ENCODE results near the gene CCZ1B.
"Not testable (repeated sequence)": the region's sequence is repeated elsewhere in the genome, so short reads cannot be mapped to it uniquely, and the experiment has no call there.

The CCZ1B gene

DNA sequence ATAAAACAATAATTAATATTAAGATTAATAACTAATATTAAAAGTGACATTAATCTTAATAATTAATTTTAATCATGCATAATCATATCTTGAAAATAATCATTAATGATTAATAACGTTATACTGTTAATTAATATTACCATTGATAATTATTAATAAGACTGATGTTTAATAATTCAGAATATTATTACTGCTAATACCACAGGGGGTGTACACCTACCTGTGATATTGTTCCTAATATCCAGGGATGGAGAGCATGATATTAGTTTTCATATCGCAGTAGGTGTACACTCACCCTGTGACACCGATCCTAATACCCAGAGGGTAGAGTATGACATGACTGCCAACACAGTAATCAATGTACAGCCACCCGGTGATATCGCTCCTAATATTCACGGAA, 23.1 kb upstream of the CCZ1B start:
- H3K4me3 ChIP-seq (ENCODE audit: low read length); H3K9ac ChIP-seq (ENCODE audit: low read length); H3K36me3 ChIP-seq (ENCODE audit: control insufficient read depth, insufficient read depth, low read length, severe bottlenecking); DNase-seq (ENCODE audit: low read depth); H3K27me3 ChIP-seq (replicated peaks; ENCODE audit: control insufficient read depth, insufficient read depth, low read length); H3K9me3 ChIP-seq (ENCODE audit: control insufficient read depth, low read length); H3K4me1 ChIP-seq (ENCODE audit: control insufficient read depth, insufficient read depth, low read length): not testable (repeated sequence)

DNA sequence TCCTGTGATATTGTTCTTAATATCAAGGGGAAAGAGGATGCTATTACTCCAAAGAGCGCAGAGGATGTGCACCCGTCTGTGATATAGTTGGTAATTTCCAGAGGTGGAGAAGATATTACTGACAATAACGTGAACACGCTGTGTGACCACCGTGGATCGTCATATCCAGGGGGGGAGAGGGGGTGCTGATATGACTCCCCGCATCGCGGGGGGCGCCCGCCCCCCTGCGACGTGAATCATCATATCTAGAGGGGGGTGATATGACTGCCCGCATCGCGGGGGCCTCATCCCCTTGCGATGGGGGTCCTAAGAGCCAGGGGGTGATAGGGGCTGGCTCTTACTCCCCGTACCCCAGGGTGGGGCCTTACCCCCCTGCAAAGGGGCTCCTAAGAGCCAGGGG, 21.7 kb upstream of the CCZ1B start:
- H3K36me3 ChIP-seq (ENCODE audit: control insufficient read depth, insufficient read depth, low read length, severe bottlenecking); DNase-seq (ENCODE audit: low read depth); H3K9ac ChIP-seq (ENCODE audit: low read length); H3K4me3 ChIP-seq (ENCODE audit: low read length); H3K4me1 ChIP-seq (ENCODE audit: control insufficient read depth, insufficient read depth, low read length); H3K9me3 ChIP-seq (ENCODE audit: control insufficient read depth, low read length); H3K27me3 ChIP-seq (replicated peaks; ENCODE audit: control insufficient read depth, insufficient read depth, low read length): not testable (repeated sequence)

DNA sequence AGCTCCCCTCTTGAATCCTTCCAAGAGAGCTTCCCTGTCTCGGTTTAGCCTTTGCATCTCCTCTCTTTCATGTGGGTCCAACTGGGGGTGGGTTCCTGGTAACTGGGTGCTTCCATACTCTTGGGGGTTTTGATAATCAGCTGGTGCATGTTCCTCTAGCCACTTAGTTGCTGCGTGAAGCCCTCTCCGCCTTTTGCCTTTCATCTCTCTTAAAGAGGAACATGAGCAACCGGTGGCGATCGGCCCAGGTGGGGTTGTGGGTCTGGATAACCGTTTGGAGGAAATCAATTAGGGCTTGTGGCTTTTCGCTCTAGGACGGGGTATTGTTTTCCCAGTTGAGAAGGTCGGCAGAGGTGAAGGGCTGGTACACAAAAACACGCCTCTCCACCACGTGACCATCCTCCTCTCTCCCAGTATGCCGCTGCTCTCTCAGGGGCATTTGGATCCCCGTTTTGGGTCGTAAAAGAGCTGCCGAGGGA, 19.9 kb upstream of the CCZ1B start:
- not testable (repeated sequence) for H3K4me1 ChIP-seq (ENCODE audit: control insufficient read depth, insufficient read depth, low read length); H3K9ac ChIP-seq (ENCODE audit: low read length); H3K36me3 ChIP-seq (ENCODE audit: control insufficient read depth, insufficient read depth, low read length, severe bottlenecking); H3K4me3 ChIP-seq (ENCODE audit: low read length); H3K27me3 ChIP-seq (replicated peaks; ENCODE audit: control insufficient read depth, insufficient read depth, low read length); H3K9me3 ChIP-seq (ENCODE audit: control insufficient read depth, low read length); DNase-seq (ENCODE audit: low read depth)

DNA sequence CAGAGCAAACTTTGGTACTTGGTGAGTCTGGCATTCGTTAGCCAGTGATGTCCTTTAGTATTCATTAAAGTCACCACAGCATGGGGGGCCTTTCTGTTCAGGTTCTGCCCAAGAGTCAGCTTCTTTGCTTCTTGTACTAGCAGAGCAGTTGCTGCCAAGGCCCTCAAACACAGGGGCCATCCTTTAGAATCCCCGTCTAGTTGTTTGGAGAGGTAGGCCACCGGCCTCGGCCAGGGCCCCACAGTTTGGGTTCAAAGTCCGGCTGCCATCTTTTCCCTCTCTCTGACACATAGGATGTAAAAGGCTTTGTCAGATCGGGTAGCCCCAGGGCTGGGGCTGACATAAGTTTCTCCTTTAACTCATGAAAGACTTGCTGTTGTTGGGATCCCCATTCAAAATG, 17.6 kb upstream of the CCZ1B start:
- H3K9me3 ChIP-seq (ENCODE audit: control insufficient read depth, low read length); H3K4me3 ChIP-seq (ENCODE audit: low read length); DNase-seq (ENCODE audit: low read depth); H3K4me1 ChIP-seq (ENCODE audit: control insufficient read depth, insufficient read depth, low read length); H3K27me3 ChIP-seq (replicated peaks; ENCODE audit: control insufficient read depth, insufficient read depth, low read length); H3K9ac ChIP-seq (ENCODE audit: low read length); H3K36me3 ChIP-seq (ENCODE audit: control insufficient read depth, insufficient read depth, low read length, severe bottlenecking): not testable (repeated sequence)

DNA sequence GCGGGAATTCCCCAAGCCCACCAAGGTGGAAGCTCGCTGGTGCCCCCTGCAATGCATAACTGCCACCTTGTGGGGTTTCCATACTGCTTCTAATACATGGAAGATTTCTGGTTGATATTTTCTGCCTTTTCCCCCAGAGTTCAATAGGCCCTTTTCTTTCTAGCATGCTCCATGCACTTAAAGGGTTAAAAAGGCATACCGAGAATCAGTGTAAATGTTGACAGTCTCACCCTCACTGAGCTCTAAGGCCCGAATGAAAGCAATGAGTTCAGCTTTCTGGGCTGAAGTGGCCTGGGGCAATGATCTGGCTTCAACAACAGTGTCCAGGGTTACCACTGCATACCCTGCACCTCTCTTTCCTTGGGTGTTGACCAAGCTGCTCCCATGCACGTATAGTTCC, 17.0 kb upstream of the CCZ1B start:
- not testable (repeated sequence) for H3K27me3 ChIP-seq (replicated peaks; ENCODE audit: control insufficient read depth, insufficient read depth, low read length); H3K9me3 ChIP-seq (ENCODE audit: control insufficient read depth, low read length); H3K4me3 ChIP-seq (ENCODE audit: low read length); H3K36me3 ChIP-seq (ENCODE audit: control insufficient read depth, insufficient read depth, low read length, severe bottlenecking); H3K9ac ChIP-seq (ENCODE audit: low read length); H3K4me1 ChIP-seq (ENCODE audit: control insufficient read depth, insufficient read depth, low read length); DNase-seq (ENCODE audit: low read depth)

DNA sequence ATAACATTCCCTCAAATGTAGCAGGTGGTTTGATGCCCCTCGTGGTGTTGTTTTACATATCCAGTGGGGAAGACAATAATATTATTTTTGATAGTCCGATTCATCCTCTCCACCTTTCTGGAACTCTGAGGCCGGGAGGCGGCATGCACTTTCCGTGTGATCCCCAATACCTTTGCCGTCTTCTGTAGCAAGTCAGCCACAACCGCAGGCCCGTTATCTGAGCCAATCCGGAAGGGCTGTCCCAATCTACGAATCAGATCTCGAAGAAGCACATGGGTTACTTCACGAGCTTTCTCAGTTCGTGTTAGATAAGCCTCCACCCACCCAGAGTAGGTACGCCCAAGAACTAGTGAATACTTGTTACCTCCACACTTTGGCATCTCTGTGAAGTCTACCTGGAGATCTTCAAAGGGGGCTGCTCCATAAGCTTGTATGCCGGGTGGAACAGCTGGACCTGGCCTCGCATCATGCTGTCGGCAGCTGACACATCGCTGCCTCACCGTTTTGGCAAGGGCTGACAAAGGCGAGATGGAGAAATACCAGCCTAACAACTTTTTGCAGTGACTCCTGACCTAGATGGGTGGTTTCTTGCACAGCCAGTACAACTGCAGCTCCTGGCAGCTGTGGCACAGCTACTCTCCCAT, 16.3 kb upstream of the CCZ1B start:
- not testable (repeated sequence) for H3K4me1 ChIP-seq (ENCODE audit: control insufficient read depth, insufficient read depth, low read length); H3K4me3 ChIP-seq (ENCODE audit: low read length); H3K27me3 ChIP-seq (replicated peaks; ENCODE audit: control insufficient read depth, insufficient read depth, low read length); H3K36me3 ChIP-seq (ENCODE audit: control insufficient read depth, insufficient read depth, low read length, severe bottlenecking); H3K9me3 ChIP-seq (ENCODE audit: control insufficient read depth, low read length); DNase-seq (ENCODE audit: low read depth); H3K9ac ChIP-seq (ENCODE audit: low read length)

DNA sequence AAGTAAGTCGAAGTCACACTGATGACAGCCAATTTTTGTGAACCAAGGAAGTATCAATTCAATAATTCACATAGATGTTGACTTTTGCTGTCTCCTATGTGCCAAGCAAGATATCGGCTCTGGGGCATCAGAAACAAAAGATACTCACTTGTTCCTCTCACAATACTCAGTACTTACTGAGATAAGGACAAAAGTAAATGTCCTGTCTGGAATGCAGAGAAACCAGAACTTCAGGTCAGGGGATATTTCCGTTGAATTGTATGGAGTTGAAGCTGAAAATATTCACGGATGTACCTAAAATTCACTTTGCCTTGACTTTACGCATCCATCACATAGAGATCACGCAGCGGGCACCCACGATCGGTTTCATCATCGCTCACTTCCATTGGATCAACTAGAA, 11.0 kb upstream of the CCZ1B start:
- not testable (repeated sequence) for H3K4me1 ChIP-seq (ENCODE audit: control insufficient read depth, insufficient read depth, low read length); H3K9me3 ChIP-seq (ENCODE audit: control insufficient read depth, low read length); H3K36me3 ChIP-seq (ENCODE audit: control insufficient read depth, insufficient read depth, low read length, severe bottlenecking); H3K9ac ChIP-seq (ENCODE audit: low read length); H3K4me3 ChIP-seq (ENCODE audit: low read length); DNase-seq (ENCODE audit: low read depth)
- H3K27me3 ChIP-seq (replicated peaks; ENCODE audit: control insufficient read depth, insufficient read depth, low read length), result peaks cover 23% of the 10 kb centered on the region

DNA sequence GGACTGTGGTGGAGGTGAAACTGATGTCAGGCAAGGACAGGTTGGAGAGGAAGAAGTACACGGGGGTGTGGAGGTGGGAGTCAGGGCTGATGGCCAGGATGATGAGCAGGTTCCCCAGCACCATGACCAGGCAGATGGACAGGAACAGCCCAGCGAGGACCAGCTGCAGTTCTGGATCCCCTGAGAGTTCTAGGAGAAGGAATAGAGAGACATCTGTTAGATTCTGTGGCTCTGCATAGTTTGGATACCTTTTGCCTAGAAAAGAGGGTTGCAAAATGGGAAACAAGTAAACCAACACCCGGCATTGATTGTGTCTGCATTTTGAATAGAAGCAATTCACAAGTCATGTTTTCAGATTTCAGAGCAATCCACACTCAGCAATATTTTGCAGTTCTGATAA, 9.4 kb upstream of the CCZ1B start:
- H3K9me3 ChIP-seq (ENCODE audit: control insufficient read depth, low read length); H3K9ac ChIP-seq (ENCODE audit: low read length); DNase-seq (ENCODE audit: low read depth); H3K4me1 ChIP-seq (ENCODE audit: control insufficient read depth, insufficient read depth, low read length); H3K36me3 ChIP-seq (ENCODE audit: control insufficient read depth, insufficient read depth, low read length, severe bottlenecking); H3K4me3 ChIP-seq (ENCODE audit: low read length): not testable (repeated sequence)
- H3K27me3 ChIP-seq (replicated peaks; ENCODE audit: control insufficient read depth, insufficient read depth, low read length), result peaks cover 33% of the 10 kb centered on the region

DNA sequence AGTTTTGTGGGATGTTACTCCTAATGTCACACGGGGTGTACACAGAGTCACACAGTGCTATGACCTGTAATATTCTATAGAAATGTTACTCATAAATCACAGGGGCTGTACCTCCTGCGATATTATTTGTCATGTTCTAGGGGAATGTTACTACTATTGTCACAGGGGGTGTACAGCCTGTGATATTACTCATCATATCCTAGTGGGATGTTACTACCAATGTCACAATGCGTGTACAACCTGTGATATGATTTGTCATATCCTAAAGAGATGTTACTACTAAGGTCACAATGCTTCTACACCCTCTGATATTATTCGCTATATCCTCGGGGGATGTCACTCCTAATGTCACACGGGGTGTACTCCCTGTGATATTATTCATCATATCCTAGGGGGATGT, 7.6 kb upstream of the CCZ1B start:
- H3K27me3 ChIP-seq (replicated peaks; ENCODE audit: control insufficient read depth, insufficient read depth, low read length), result peaks cover 29% of the 10 kb centered on the region
- H3K9ac ChIP-seq (ENCODE audit: low read length), result no peak overlapping the region
- H3K4me1 ChIP-seq (ENCODE audit: control insufficient read depth, insufficient read depth, low read length), result no peaks in the 10 kb centered on the region
- H3K9me3 ChIP-seq (ENCODE audit: control insufficient read depth, low read length), result no peaks in the 10 kb centered on the region
- no peak overlapping the region for H3K4me3 ChIP-seq (ENCODE audit: low read length)
- H3K36me3 ChIP-seq (ENCODE audit: control insufficient read depth, insufficient read depth, low read length, severe bottlenecking), result no peaks in the 10 kb centered on the region
- no peak for DNase-seq (ENCODE audit: low read depth)

DNA sequence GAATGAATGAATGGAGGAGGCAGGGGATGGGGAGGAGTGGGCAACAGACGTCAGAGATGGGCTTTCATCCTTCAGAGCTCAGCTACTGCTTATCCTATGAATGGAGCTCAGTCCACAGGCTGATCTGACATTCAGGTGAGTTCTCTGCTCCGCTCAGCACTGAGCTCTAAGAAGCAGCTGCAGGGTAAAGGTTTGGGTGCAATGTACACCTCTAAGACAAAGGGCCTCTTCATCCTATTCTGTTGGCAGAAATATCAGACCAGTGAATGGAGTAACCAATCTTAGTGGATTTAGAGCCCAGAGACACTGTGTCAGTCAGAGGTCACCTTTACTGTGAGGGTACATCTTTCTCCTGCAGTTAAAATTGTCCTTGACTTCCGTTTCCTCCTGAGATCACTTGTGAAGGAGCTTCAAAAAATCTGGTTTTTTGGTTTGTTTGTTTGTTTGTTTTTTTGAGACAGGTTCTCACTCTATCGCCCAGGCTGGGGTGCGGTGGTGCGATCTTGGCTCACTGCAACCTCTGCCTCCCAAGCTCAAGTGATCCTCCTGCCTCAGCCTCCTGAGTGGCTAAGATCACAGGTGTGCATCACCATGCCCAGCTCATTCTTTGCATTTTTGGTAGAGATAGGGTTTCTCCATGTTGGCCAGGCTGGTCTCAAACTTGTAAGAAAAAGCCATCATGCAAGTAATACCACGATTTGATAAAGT, 5.1 kb upstream of the CCZ1B start:
- H3K4me1 ChIP-seq (ENCODE audit: control insufficient read depth, insufficient read depth, low read length), result no peaks in the 10 kb centered on the region
- no peak overlapping the region for H3K9ac ChIP-seq (ENCODE audit: low read length)
- H3K9me3 ChIP-seq (ENCODE audit: control insufficient read depth, low read length), result no peaks in the 10 kb centered on the region
- peaks cover 29% of the 10 kb centered on the region for H3K27me3 ChIP-seq (replicated peaks; ENCODE audit: control insufficient read depth, insufficient read depth, low read length)
- DNase-seq (ENCODE audit: low read depth), result no peak
- no peak overlapping the region for H3K4me3 ChIP-seq (ENCODE audit: low read length)
- no peaks in the 10 kb centered on the region for H3K36me3 ChIP-seq (ENCODE audit: control insufficient read depth, insufficient read depth, low read length, severe bottlenecking)

DNA sequence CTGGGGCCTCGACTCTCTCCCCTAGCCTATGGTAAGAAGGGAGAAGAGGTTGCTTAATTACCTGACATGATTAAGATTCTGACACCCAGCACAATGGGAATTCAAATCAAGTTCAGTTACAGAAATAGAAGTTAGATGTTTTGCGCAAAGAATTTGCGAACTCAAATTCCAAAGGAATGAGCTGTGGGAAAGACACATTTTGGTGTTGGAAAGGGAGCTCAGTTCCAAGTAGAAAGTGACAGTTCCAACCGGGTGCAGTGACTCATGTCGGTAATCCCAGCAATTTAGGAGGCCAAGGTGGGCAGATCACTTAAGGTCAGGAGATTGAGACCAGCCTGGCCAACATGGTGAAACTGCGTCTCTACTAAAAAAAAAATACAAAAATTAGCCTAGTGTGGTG, 4.0 kb upstream of the CCZ1B start:
- not testable (repeated sequence) for H3K4me1 ChIP-seq (ENCODE audit: control insufficient read depth, insufficient read depth, low read length); DNase-seq (ENCODE audit: low read depth); H3K9me3 ChIP-seq (ENCODE audit: control insufficient read depth, low read length); H3K4me3 ChIP-seq (ENCODE audit: low read length); H3K36me3 ChIP-seq (ENCODE audit: control insufficient read depth, insufficient read depth, low read length, severe bottlenecking); H3K9ac ChIP-seq (ENCODE audit: low read length)
- peaks cover 29% of the 10 kb centered on the region for H3K27me3 ChIP-seq (replicated peaks; ENCODE audit: control insufficient read depth, insufficient read depth, low read length)

DNA sequence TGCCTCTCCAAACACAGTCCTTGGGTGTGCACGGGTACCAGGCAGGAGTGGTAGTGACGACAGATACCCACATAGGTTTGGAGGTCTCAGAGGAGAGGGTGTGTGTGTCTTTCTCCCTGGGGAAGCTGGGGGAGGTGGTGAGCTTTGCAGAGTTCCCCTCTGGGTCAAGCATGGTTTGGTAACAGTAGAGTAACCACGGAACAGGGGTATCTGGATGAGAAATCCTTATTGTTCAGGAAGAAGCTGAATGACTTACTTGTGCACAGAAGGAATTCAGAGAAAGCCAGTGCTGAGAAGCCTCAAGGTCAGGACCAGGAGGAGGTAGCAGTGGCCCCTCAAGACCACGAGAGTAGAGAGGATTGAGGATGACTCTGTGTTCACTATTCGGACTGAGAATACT, 3.5 kb upstream of the CCZ1B start:
- H3K9ac ChIP-seq (ENCODE audit: low read length); H3K36me3 ChIP-seq (ENCODE audit: control insufficient read depth, insufficient read depth, low read length, severe bottlenecking); H3K9me3 ChIP-seq (ENCODE audit: control insufficient read depth, low read length); H3K4me3 ChIP-seq (ENCODE audit: low read length); H3K4me1 ChIP-seq (ENCODE audit: control insufficient read depth, insufficient read depth, low read length); DNase-seq (ENCODE audit: low read depth): not testable (repeated sequence)
- H3K27me3 ChIP-seq (replicated peaks; ENCODE audit: control insufficient read depth, insufficient read depth, low read length), result peaks cover 29% of the 10 kb centered on the region
